Neural crest cell (in vitro differentiated cells): ENCODE data around the gene TUSC2. TPM values are rescaled to one million over a fixed set of nuclear protein-coding genes. Genes with fewer than 3 reads are reported as not detected.

Experiments
- DNase-seq: peaks from one replicate; pipeline ENCODE4 v3.0.0; 2021; ENCODE audit warnings: low read depth, mixed read lengths, low spot score
- H3K27ac Mint-ChIP-seq: one replicate; pipeline ENCODE4 v1.8.0; 2021; ENCODE audit warnings: mild to moderate bottlenecking, mixed read lengths; ENCODE audit not compliant: unreplicated experiment
- H3K27me3 Mint-ChIP-seq: 2 replicates; pipeline ENCODE4 v1.8.0; 2021; ENCODE audit warnings: low read depth, mild to moderate bottlenecking, mixed read lengths
- H3K36me3 Mint-ChIP-seq: 2 replicates; pipeline ENCODE4 v1.8.0; 2021; ENCODE audit warnings: low read depth, mild to moderate bottlenecking, mixed read lengths
- H3K4me1 Mint-ChIP-seq: 2 replicates; pipeline ENCODE4 v1.8.0; 2021; ENCODE audit warnings: mixed read lengths
- H3K4me3 Mint-ChIP-seq: one replicate; pipeline ENCODE4 v1.8.0; 2021; ENCODE audit warnings: mild to moderate bottlenecking, mixed read lengths
- H3K9me3 Mint-ChIP-seq: 2 replicates; pipeline ENCODE4 v1.8.0; 2021; ENCODE audit warnings: mixed read lengths
- CTCF ChIP-seq: fragments of 200-600 bp; sonication (generic); conservative IDR thresholded peaks from 2 replicates; pipeline ENCODE4 v1.5.0; 2021; ENCODE audit warnings: antibody characterized with exemption, mild to moderate bottlenecking
- total RNA-seq: library from RNA; stranded (reverse); gene quantifications from 2 replicates; pipeline ENCODE4 v1.2.1, GENCODE V29; 2021

TUSC2 gene
- total RNA-seq, 1 donor from 2014 or later = 35.5 TPM

GRCh38 chr3:50372349-50372748, 44.3 kb upstream of the TUSC2 start:
- TF ChIP-seq CTCF = no peak
- no peak for DNase-seq
- Mint-ChIP-seq H3K9me3 (no peaks in the 10 kb centered on the region), H3K4me3 (no peak overlapping the region), H3K27me3 (no peaks in the 10 kb centered on the region), H3K4me1 (peaks cover 25% of the 10 kb centered on the region), H3K27ac (peak overlapping the region; percentile 93), H3K36me3 (no peaks in the 10 kb centered on the region)

GRCh38 chr3:50371133-50371685, 43.2 kb upstream of the TUSC2 start:
- H3K4me1 Mint-ChIP-seq = peaks cover 25% of the 10 kb centered on the region
- no peak for TF ChIP-seq CTCF
- DNase-seq = no peak
- no peak overlapping the region for H3K4me3 Mint-ChIP-seq
- H3K9me3 Mint-ChIP-seq = no peaks in the 10 kb centered on the region
- no peaks in the 10 kb centered on the region for H3K27me3 Mint-ChIP-seq
- H3K27ac Mint-ChIP-seq = peak overlapping the region; percentile 5
- no peaks in the 10 kb centered on the region for H3K36me3 Mint-ChIP-seq

- peak; percentile 37 for TF ChIP-seq CTCF
- Mint-ChIP-seq H3K36me3 (no peaks in the 10 kb centered on the region), H3K4me1 (peaks cover 25% of the 10 kb centered on the region), H3K27me3 (no peaks in the 10 kb centered on the region), H3K4me3 (peak overlapping the region; percentile 36), H3K27ac (peak overlapping the region; percentile 5), H3K9me3 (no peaks in the 10 kb centered on the region)
- DNase-seq = no peak
Measured at GRCh38 chr3:50370594-50370993, 42.6 kb upstream of the TUSC2 start.

GRCh38 chr3:50369012-50369670, 41.1 kb upstream of the TUSC2 start:
- H3K27me3 Mint-ChIP-seq = no peaks in the 10 kb centered on the region
- no peaks in the 10 kb centered on the region for H3K36me3 Mint-ChIP-seq
- DNase-seq = no peak
- TF ChIP-seq CTCF = no peak
- H3K4me1 Mint-ChIP-seq = peaks cover 25% of the 10 kb centered on the region
- H3K9me3 Mint-ChIP-seq = no peaks in the 10 kb centered on the region
- H3K4me3 Mint-ChIP-seq = peak overlapping the region; percentile 4
- H3K27ac Mint-ChIP-seq = peak overlapping the region; percentile 38

- H3K27ac Mint-ChIP-seq = no peak overlapping the region
- no peak for TF ChIP-seq CTCF
Measured at GRCh38 chr3:50365842-50366220, 37.8 kb upstream of the TUSC2 start.

More at GRCh38 chr3:50365842-50366220, 37.8 kb upstream of the TUSC2 start:
- no peak for DNase-seq
- Mint-ChIP-seq H3K4me1 (peaks cover 11% of the 10 kb centered on the region), H3K4me3 (peak overlapping the region; percentile 75), H3K27me3 (no peaks in the 10 kb centered on the region), H3K36me3 (no peaks in the 10 kb centered on the region), H3K9me3 (no peaks in the 10 kb centered on the region)
